SK-N-MC (cell line): ENCODE results near the gene B3GALNT2.

ENCODE experiments used
- EZH2 ChIP-seq: fragments of 200-600 bp; sonication (generic); IDR thresholded peaks from one replicate; pipeline ENCODE4 v1.6.1; 2017; ENCODE audit warnings: antibody characterized with exemption
- FOXP2 ChIP-seq: optimal IDR thresholded peaks from 2 replicates; pipeline ENCODE3; 2011; ENCODE audit warnings: mild to moderate bottlenecking, moderate library complexity; ENCODE audit not compliant: insufficient read depth; ENCODE audit errors: extremely low read length, control extremely low read depth
- POLR2AphosphoS5 ChIP-seq: IDR thresholded peaks from 2 replicates; pipeline ENCODE4 v1.6.1; 2012; ENCODE audit warnings: mild to moderate bottlenecking, low read depth, low read length, borderline replicate concordance

GRCh38 chr1:235430991-235431390, 73.3 kb downstream of the B3GALNT2 start:
- TF ChIP-seq POLR2AphosphoS5, result no peak
- no peak for TF ChIP-seq EZH2
- no peak for TF ChIP-seq FOXP2
